GM04503 (cell line): Measurements from ENCODE around the gene BAHCC1.

Experiments
- DNase-seq: peaks from one replicate; pipeline ENCODE4 v3.0.0-alpha.2; 2012; ENCODE audit warnings: low read depth

Gene BAHCC1

GRCh38 chr17:81427173-81428120 is 32.2 kb downstream of the BAHCC1 start:
- no peak for DNase-seq

GRCh38 chr17:81428121-81428515 is 32.9 kb downstream of the BAHCC1 start:
- no peak for DNase-seq

DNA sequence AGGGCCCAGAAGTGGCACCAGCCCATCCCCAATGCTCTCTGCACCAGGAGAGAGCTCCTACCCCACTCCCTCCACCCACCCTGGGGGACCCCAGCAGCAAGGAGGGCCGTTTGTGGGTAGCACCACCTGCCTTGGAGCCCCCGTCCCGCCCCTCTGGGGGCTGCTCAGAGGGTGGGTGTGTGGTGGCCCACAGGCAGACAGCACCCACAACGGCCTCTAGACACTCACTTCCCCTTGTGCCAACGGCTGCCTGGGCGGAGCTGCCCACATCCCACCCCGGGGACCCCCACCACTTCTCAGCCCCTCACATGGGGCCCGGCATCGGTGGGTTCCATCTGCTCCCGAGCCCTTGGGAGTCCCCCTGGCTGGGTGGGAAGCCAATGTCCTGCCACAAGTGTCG is 33.3 kb downstream of the BAHCC1 start:
- no peak for DNase-seq

- DNase-seq: no peak
Measured at GRCh38 chr17:81428948-81429774, 33.9 kb downstream of the BAHCC1 start.

- DNase-seq: no peak
Measured at GRCh38 chr17:81429821-81430551, 34.7 kb downstream of the BAHCC1 start.

- no peak for DNase-seq
Measured at GRCh38 chr17:81431545-81432482, 36.6 kb downstream of the BAHCC1 start.

GRCh38 chr17:81432941-81433340 is 37.7 kb downstream of the BAHCC1 start:
- DNase-seq: no peak

DNA sequence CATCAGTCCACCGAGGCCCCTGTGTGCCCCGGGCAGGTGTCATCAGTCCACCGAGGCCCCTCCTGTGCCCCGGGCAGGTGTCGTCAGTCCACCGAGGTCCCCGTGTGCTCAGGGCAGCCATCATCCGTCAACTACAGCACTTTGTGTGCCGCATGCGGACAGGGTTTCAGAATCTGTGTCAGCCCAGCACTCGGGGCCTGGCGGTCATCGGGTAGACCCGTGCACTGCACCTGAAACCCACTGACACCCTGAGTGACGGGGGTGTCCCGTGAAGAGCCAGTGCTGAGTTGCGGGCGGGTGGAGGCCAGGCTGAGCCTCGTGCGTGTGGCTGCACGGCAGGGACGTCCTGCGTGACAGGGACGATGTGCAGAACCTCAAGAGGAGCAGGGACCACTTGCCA is 38.4 kb downstream of the BAHCC1 start:
- DNase-seq: no peak

- no peak for DNase-seq
Measured at GRCh38 chr17:81434072-81434471, 38.8 kb downstream of the BAHCC1 start.

- no peak for DNase-seq
Measured at GRCh38 chr17:81434681-81435417, 39.6 kb downstream of the BAHCC1 start.

DNA sequence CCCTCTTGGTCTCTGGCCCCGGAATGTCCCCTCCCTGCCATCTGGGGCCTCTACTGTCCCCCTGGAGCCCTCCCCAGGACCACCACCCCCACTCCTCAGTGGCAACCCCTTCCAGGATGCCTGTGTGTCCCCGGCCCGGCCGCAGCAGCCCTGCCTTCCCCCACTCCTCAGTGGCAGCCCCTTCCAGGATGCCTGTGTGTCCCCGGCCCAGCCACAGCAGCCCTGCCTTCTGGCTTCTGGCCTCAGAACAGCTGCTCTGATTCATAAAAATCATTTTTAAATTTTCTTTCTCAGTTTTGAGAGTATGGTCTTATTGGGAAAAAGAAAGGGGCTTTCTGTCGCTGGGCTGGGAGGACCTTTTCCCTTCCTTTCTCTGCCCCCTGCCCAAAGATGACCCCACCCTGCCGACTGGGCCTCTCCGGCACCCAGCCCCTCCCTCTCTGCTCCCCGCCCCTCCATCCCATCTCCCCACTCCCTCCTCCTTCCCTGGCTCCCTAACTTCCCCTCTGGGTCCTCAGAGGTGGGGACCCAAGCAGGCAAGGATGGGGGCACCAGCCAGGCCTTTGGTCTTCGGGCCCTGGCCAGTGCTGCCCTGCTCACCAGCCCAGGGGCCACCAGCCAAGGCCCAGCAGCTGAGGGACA is 40.5 kb downstream of the BAHCC1 start:
- DNase-seq: no peak

DNA sequence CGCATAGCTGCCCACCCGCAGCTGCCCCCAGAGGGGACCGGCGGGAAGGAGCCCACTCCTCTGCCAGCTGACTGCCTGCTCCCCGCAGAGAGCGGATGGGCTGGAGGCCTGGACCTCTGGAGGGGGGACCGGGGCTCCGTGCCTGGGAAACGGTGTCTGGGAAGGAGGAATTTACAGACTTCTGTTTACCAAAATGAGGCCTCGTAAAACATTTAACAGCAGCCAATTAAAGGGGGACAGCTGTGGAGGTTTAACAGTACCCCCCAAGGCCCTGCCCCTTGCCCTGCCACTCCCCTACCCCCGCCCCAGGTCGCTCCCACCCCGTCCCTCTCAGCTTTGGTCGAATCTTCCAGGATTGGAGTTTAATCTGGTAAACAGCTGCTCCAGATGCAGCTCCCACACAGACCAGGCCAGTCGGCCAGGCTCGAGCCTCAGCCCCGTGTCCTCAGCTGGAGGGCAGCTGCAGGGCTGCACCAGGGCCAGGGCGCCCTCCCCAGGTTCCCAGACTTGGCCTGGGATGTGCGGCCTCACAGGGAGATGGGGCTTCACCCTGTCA is 41.1 kb downstream of the BAHCC1 start:
- DNase-seq: no peak

DNA sequence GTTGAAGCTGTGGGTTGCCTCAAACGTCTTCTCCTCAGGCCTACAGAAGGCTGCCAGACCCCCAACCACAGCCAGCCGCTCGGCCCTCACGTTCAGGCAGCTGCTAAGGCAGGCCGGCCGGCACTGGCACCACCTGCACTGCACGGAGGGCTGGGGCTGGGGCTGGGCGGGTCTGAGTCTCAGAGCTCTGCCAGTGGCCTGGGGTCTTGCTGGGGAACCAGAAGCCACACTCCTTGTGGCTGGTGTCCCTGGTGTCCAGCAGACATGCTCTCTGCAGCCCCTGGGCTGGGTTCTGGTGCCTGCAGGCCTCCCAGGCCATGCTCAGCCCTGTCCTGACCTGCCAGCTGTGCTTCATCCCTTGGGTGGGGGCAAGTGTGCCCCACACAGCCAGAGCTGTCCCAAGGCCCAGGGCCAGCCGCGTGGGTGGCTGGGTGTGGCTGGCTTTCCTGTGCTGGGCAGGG is 42.0 kb downstream of the BAHCC1 start:
- no peak for DNase-seq

DNA sequence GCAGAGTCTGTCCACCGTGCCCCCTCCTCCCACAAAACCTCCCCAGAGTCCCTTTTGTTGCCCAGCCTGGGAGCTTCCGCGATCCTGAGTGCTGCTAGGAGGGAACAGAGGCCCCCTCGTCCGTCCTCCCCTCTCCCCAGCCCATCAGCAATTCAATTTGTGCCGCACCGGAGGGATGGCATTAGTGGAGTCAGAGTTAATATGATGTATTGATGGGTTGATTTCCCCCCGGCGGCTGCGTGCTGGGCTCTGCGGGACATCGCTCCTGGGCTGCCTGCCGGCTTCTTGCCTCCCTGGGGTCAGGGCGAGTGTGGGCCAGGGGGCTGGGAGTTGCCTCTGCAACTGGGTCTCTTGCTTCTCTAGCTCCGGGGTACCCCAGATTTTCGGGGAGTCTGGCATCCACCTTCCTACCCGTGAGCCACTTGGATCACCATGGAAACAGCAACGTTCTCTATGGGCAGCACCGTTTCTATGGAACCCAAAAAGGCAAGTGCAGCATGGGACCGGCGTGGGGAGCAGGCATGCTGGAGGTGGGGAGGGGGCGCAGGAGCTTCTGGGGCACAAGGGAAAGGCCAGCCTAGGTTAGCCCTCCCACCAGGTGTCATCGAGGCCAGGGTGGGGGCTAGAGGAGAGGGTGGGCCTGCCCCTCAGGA is 42.9 kb downstream of the BAHCC1 start:
- no peak for DNase-seq

DNA sequence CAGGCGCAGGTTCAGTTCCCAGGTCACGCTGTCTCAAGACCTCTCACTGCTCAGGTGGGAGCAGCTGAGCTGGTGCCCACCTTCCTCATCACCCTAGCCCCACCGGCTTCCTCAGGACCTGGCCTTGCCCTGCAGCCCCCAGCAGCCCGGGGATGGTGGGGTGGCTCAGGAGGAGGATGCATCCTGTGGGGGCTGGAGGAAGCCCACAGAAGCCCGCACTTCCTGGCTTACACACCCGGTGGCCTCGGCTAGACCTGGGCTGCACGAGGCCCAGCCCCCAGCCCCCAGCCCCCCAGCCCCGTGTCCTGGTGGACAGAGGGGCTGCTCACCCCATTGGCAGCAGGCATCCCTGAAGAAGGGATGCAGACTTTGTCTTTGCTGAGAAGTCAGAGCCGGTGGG is 43.4 kb downstream of the BAHCC1 start:
- no peak for DNase-seq

DNA sequence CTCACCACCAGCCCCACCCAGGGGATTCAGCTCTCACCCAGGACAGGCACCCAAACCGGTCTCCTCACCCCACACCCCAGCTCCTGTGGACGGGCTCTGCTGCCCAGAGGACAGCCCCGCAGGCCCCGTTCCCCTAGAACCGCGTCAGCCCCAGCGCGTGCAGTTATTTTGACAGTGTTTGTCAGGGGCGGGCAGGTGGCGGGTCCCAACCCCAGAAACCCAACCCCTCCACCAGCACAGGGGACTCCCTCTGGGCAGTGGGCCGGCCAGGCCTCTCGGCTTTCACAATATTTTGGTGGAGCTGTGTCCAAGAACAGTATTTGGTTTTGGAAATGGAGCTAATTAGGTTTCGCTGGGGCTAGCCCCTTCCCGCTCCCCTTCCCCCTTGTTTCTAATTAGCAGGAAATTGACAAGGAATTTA is 44.8 kb downstream of the BAHCC1 start:
- no peak for DNase-seq

DNA sequence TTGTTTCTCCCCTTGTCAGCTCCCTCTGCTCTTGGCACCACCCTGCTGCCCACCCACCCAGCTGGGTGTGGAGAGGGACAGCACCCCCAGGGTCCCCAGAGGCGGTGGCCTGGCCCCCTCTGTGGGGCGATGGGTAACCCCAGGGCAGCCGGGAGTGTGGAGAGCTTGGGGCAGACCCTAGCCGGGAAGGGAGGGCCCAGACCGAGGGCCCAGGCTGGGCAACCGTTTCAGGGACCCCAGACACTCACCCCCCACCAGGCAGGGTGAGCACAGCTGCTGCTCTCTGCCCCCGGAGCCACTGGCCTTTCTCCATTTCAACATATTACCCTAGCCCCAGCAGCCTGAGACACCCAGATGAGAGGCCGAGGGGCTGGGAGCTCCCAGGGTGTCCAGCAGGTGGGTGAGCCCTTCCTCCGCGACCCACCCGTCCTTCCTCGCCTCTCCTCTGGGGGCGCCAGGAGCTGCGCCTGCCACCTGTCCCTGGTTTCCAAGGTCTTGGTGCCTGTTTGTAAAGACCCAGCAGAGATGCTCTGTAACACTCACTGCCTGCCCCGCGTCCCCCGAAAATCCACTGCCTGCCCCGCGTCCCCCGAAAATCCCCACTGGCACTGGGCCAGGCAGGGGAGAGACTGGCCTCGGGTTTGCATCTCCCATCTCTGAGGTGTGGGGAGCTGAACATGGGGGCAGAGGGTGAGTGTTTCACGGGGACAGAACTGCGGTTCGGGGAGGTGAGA is 45.4 kb downstream of the BAHCC1 start:
- no peak for DNase-seq

GRCh38 chr17:81442791-81443190 is 47.5 kb downstream of the BAHCC1 start:
- DNase-seq: no peak
